Measurements from ENCODE around the gene TUBB2B.
"Not testable (repeated sequence)": the region's sequence is repeated elsewhere in the genome, so short reads cannot be mapped to it uniquely, and the experiment has no call there.

TUBB2B gene

GRCh38 chr6:3183066-3183465, 44.4 kb downstream of the TUBB2B start:
- DNase-seq, result no peak

GRCh38 chr6:3181105-3181504, 46.3 kb downstream of the TUBB2B start:
- DNase-seq, result no peak

DNA sequence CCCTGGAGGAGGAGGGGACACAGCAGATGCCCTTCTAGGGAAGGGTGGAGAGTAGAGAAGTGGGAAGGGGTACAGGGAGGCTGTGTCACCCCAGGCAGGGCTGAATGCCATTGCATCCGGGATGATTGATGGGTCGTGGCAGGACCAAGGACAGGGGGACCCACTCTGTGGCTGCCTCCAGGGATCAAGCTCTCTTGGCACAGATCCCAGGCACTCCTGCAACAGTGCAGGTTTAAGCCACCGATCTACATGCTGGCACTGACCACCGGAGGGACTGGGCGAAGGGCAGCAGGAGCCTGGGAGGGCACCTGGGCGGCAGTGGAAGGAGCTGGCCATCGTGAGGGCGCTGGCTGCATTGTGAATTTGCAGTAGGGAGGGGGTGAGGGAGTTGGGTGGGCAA, 47.5 kb downstream of the TUBB2B start:
- not testable (repeated sequence) for DNase-seq

DNA sequence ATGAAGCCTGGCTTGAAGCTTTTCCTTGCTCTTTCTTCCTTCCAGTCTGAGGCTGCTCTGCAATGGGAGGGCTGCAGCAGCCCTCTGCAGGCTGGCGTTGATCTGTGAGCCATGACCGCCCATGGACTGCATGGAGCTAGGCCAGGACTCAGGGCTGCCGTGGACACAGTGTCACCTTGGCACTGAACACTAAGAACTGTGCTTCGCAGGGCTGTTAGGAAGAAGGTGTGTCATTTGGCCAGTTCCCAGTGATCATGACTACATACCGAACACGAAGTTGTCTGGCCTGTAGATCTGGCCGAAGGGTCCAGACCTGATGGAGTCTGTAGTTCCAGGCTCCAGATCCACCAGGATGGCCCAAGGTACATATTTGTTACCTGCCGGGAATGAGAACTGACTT, 48.8 kb downstream of the TUBB2B start:
- not testable (repeated sequence) for DNase-seq

GRCh38 chr6:3176562-3177355, 50.7 kb downstream of the TUBB2B start:
- peak; percentile 21 for DNase-seq

GRCh38 chr6:3175715-3176402, 51.6 kb downstream of the TUBB2B start:
- DNase-seq, result no peak

Measured in CD4-positive, alpha-beta T cell treated with Interleukin-4 for 4 hours (primary cell).